ENCODE measurements around the gene HAX1.
"Not testable (repeated sequence)": the region's sequence is repeated elsewhere in the genome, so short reads cannot be mapped to it uniquely, and the experiment has no call there.

The HAX1 gene

DNA sequence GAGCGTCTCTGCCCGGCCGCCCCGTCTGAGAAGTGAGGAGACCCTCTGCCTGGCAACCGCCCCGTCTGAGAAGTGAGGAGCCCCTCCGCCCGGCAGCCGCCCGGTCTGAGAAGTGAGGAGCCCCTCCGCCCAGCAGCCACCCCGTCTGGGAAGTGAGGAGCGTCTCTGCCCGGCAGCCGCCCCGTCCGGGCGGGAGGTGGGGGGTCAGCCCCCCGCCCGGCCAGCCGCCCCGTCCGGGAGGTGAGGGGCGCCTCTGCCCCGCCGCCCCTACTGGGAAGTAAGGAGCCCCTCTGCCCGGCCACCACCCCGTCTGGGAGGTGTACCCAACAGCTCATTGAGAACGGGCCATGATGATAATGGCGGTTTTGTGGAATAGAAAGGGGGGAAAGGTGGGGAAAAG lies 15.2 kb downstream of the HAX1 start:
- DNase-seq (ENCODE audit: low read depth), result not testable (repeated sequence)

DNA sequence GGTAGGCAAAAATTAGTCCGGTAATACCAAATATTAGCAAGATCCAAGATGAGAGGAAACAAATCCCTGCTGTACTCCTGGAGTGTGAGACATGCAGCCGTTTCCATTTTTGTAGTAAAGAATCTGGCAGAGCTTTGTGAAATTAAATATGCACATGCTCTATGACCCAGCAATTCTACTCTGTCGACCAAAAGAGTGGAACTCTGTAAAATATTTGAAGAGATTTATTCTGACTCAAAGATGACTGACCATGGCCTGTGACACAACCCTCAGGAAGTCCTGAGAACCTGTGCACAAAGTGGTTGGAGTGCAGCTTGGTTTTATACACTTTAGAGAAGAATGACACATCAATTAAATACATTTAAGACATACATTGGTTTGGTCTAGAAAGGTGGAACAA lies 16.2 kb downstream of the HAX1 start:
- DNase-seq (ENCODE audit: low read depth), result no peak

DNA sequence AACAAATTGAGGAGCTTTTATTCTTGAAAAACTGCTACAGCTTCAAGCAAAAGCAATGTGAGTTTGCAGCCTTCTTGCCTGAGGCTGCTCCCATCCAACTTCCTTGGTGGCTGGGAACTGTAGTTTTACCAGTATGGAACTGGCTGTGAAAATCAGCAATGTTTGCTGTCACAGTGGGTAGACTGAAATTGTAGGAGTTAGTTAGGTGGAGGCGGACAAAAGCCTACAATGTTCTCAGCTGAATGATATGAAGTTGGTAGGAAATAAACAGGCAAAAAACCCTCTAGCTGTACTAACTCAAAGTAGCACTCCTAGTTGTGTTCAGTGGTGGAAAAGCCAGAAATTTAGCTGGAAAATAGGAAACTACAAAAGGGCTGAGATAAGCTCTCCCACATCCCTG lies 18.5 kb downstream of the HAX1 start:
- no peak for DNase-seq (ENCODE audit: low read depth)

DNA sequence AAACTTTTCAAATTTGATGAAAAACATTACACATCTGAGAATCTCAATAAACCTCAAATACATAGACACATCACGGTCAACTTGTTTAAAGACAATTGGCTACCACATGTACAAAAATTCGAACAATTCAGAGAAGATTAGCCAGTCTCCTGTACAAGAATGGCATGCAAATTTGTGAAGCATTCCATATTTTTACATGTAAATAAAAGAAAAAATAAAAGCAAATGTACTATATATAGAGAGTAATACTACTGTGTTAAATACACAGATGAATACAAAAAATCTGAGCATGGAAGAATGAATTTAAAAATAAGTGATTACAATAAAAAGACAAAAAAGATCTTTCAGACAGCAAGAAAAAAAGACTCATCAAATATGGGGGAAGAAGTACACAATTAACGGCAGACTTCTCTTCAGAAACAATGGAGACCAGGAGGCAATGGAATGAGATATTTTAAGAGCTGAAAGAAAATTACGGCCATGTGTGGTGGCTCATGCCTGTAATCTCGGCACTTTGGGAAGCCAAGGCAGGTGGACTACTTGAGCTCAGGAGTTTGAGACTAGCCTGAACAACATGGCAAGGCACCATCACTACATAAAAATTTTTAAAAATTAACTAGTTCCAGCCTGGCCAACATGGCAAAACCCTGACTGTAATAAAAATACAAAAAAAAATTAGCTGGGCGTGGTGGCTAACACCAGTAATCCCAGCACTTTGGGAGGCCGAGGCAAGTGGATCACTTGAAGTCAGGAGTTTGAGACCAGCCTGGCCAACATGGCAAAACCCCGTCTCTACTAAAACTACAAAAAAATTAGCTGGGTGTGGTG lies 23.2 kb downstream of the HAX1 start:
- DNase-seq (ENCODE audit: low read depth), result no peak

DNA sequence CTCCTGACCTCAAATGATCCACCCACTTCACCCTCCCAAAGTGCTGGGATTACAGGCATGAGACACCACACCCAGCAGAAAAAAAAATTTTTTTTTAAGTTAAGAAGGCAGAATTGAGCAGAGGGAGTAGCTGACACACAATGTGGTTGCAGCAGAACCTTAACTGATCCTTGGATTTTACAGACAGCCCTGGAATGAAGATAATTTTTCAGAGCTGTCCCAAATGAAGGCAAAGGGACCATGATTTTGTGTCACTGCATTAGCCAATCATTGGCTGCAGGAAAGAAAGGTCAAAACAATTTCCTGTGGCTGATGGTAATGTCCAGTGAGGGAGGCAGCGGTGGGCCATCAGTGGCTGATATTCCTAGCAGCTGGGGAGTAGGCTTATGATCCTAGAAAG lies 29.2 kb downstream of the HAX1 start:
- DNase-seq (ENCODE audit: low read depth), result no peak

DNA sequence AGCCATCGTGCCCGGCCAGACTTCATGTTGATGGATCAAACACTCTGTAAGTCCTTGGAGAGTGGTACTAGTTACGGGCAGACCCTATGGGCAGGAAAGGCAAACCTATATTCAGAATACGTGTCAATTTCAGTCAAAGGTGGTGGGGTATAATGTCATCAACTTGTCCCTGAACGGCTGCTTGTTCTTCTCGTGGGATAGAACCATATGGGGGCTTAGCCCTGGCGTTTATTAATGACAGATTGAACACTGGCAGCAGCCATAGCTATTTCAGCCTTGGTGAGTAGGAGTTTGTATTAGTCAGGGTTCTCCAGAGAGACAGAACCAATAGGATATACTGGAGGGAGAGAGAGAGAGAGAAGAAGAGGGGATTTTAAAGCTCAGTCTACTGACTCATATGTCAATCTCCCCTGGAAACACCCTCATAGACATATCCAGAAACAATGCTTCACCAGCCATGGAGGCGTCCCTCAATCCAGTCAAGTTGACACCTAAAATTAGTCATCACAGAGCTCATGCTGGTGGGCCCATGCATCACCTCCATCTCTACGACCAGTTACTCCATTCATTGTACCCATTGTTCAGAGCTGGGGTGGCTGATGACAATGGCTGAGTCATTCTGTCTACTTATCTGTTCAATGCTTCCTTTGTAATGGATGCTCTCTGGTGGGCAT lies 32.4 kb downstream of the HAX1 start:
- DNase-seq (ENCODE audit: low read depth), result no peak

DNA sequence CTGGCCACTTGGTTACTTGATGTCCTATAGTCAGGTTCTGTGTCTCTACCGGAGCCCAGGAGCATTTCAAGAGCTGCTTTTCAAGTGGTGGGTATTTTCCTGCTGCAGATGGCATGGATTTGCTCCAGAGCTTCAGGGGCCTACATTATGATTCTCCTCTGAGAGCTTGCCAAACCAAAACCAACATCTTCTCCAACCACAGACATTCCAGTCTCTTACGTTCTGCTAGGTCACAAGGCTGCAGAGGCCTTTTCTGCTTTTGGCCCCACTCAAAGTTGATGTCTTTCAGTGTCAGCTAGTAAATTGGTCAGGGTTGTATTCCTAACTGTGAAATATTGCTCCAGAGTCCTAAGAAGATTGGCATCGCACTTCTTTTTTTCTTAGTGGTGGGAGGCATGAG lies 33.7 kb downstream of the HAX1 start:
- no peak for DNase-seq (ENCODE audit: low read depth)

DNA sequence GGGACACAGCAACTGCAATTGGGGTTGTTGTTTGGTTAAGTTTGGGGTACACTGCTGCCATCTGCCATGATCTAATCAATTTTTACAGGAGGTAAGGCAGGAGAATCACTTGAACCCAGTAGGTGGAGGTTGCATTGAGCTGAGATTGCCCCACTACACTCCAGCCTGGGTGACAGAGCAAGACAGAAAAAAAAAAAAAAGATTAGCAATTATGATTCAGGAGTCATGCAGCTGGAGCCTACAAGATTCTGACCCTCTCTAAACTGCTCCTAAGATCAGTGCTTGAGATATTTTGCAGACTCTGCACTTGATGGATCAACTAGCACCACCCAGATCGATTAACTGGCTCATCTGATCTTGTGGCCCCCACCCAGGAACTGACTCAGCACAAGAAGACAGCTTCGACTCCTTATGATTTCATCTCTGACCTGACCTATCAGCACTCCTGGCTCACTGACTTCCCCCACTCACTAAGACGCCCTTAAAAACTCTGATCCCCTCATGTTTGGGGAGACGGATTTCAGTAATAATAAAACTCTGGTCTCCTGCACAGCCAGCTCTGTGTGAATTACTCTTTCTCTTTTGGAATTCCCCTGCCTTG lies 35.3 kb downstream of the HAX1 start:
- not testable (repeated sequence) for DNase-seq (ENCODE audit: low read depth)

DNA sequence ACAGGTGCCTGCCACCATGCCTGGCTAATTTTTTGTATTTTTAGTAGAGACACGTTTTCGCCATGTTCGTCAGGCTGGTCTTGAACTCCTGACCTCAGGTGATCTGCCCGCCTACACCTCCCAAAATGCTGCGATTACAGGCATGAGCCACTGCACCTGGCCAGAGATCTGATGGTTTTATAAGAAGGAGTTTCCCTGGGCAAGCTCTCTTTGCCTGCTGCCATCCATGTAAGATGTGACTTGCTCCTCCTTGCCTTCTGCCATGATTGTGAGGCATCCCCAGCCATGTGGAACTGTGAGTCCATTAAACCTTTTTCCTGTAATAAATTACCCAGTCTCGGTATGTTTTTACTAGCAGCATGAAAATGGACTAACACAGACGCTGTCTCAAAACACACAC lies 36.7 kb downstream of the HAX1 start:
- not testable (repeated sequence) for DNase-seq (ENCODE audit: low read depth)

DNA sequence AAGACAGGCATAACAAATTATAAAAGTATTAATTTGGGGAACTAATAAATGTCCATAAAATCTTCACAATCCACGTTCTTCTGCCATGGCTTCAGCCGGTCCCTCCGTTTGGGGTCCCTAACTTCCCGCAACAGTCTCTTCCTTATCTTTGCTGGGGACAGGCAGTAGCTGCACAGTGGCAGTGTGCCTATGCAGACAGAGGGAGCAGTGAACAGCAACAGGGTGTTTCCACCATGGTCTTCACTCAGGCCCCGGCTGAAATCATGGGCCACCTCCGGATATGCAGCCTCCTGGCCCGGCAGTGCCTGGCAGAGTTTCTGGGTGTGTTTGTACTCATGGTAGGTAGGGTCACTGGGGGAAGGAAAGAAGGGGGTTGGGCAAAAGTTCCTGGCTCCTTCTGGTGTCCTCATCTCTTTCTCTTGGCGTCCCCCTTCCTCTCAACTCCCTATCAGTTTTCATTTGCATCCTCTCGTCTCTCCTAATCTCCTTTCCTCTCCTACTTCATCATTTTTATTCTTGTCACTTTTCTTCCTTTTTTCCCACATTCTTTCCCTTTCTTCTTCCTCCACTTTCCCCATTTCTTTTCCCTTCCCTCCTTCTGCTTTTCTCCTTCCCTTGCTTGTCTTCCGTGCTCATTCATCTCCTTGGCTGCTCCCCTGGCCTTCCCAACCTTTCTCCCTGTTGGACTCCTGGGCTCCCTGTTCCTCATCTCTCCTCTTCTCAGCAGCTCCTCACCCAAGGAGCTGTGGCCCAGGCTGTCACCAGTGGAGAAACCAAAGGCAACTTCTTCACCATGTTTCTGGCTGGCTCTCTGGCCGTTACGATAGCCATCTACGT lies 40.0 kb downstream of the HAX1 start:
- DNase-seq (ENCODE audit: low read depth), result not testable (repeated sequence)

DNA sequence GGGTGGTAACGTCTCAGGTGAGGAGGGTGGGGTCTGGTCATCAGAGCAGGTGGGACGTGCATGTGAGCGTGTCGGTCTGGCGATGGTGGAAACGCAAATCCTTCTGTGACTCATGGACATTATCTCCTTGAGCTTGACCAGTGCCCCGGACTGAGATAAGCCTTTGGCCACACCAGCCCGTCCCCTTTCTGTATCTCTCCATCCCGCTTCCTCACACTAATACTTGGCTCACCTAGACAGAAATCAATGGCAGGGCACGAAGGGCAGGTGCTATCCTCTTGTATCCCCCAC lies 40.6 kb downstream of the HAX1 start:
- no peak for DNase-seq (ENCODE audit: low read depth)

DNA sequence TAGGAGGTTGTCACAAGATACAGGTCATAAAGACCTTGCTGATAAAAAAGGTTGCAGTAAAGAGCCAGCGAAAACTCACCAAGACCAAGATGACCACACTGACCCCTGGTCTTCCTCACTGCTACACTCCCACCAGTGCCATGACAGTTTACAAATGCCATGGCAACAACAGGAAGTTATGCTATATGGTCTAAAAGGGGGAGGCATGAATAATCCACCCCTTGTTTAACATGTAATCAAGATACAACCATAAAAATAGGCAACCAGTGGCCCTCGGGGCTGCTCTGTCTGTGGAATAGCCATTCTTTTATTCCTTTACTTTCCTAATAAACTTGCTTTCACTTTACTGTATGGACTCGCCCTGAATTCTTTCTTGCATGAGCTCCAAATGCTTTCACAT lies 41.8 kb downstream of the HAX1 start:
- DNase-seq (ENCODE audit: low read depth), result not testable (repeated sequence)

DNA sequence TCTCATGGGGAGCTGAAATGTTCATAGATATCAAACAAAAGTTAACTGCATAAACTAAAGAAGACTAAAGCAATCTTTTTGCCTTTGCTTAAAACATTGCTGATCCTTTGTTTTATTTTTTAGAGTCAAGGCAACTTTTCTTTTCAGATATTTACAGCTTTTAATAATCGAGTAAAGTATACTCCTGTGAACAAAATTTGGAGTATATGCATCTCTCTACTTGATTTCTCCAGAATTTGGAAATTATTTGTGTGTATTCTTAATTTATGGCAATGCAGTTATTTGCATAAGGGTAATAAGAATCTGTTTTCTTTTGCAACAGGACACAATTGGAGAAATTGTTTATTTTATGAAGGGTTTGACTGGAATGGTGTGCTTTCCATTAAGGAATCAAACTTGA lies 44.3 kb downstream of the HAX1 start:
- no peak for DNase-seq (ENCODE audit: low read depth)

DNA sequence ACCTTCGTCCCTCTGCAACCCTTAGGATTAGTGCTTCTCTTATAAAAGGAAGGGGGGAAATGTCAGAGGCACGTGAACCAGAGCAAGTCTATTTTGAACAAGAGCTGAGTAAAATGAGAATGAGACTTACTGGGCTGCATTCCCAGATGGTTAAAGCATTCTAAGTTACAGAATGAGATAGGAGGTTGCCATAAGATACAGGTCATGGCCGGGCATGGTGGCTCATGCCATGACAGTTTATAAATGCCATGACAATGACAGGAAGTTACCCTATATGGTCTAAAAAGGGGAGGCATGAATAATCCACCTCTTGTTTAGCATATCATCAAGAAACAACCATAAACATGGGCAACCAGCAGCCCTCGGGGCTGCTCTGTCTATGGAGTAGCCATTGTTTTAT lies 46.0 kb downstream of the HAX1 start:
- DNase-seq (ENCODE audit: low read depth), result no peak

DNA sequence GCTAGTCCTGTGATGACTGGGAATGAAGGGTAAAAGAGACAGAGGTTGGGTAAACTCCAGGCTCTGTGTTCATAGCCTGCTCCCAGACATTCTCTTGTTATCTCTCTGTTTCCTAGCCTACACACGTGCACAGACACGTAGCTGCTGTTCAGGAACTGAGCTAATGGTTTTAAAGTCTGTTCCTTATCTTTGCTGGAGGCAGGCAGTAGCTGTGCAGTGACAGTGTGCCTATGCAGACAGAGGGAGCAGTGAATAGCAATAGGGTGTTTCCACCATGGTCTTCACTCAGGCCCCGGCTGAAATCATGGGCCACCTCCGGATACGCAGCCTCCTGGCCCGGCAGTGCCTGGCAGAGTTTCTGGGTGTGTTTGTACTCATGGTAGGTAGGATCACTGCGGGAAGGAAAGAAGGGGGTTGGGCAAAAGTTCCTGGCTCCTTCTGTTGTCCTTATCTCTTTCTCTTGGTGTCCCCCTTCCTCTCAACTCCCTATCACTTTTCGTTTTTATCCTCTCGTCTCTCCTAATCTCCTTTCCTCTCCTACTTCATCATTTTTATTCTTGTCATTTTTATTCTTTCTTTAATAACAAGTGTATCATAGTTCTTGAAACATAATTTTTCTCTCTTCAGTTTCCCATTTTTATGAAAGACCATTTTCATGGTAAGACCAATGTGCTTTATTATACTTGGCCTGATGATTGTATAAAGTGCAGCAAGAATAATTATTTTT lies 48.6 kb downstream of the HAX1 start, which contains the start of gene AQP10:
Gene AQP10 (plus strand): TSS at position 212 of the 727 bp plus-strand sequence. CDS start 63 bp downstream, at position 275.
- no peak for DNase-seq (ENCODE audit: low read depth)

DNA sequence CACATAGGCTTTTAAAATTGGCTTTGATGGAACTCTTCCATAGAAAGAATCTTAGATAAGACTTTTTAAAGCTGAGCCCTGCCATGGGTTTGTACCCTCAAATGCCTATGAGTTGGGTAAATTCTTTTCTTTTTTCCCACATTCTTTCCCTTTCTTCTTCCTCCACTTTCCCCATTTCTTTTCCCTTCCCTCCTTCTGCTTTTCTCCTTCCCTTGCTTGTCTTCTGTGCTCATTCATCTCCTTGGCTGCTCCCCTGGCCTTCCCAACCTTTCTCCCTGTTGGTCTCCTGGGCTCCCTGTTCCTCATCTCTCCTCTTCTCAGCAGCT lies 49.1 kb downstream of the HAX1 start:
- not testable (repeated sequence) for DNase-seq (ENCODE audit: low read depth)

DNA sequence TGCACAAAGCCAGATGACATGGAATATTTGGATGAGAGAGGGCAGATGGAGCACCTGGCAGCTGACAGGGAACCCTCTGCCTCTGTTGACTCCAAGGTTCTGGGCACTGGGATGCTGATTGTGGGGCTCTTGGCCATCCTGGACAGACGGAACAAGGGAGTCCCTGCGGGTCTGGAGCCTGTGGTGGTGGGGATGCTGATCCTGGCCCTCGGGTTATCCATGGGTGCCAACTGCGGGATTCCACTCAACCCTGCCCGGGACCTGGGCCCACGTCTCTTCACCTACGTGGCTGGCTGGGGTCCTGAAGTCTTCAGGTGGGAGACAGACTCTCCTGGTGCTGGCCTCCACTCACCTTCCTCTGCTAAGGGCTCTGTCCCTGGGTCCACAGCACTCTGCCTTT lies 51.1 kb downstream of the HAX1 start:
- no peak for DNase-seq (ENCODE audit: low read depth)

DNA sequence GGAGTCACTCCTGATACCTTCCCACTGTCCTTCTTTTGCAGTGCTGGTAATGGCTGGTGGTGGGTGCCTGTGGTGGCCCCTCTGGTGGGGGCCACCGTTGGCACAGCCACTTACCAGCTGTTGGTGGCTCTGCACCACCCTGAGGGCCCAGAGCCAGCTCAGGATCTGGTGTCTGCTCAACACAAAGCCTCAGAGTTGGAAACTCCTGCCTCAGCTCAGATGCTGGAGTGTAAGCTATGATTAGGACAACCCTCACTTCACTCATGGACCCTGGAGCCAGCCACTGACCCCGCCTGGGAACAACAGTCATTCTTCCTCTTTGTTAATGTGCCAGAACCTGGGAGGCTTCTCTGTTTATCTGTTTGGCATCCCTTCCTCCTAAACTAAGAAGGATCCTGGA lies 51.8 kb downstream of the HAX1 start:
- no peak for DNase-seq (ENCODE audit: low read depth)

DNA sequence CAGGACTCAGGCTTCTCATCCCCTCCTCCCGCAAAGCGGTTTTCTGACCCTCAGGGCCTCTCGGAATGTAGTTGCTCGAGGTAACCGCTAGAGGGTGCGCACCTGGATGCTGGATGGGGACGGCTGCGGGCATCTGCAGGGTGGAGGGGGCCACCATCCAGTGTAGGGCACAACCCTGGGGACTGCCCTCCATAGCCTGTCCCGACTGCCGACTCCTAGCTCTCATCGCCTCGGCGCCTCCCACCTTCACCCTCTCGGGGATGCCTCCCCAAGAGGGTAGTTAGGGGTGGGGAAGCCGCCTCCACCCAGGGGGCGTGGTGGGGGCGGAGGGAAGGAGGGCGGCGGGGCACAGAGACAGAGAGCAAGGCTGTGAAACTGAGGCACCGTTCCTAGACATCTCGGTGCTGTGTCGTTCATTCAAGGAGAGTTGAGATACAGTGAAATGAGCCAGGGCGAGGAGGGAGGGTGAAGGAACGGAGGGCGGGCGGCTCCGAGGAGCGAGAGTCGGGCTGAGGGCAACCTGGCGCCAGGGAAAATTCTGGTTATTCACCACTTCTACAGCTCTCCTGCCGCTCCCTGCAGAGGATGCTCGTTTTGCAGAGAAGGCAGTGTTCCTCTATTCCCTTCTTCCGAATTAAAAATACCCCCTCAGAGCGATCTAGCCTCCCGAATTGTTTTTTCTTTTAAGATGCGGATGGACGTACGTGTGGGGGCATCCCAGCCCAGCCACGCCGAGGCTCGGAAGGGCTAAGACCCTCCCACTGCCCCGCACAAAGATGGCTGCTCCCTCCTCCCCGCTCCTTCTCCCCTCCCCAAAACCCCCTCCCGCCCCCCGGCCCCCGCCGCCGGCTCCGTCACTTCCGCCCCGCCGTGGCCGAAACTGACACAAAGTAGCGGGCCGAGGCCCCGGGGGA lies 52.5 kb downstream of the HAX1 start, which contains the start of gene ATP8B2:
Gene ATP8B2 (plus strand): TSS at position 857 of the 914 bp plus-strand sequence. CDS start 2,617 bp downstream, outside the sequence.
- DNase-seq (ENCODE audit: low read depth), result no peak

Data from fibroblast of the conjunctiva (primary cell).